K562 (cell line): ENCODE data around the gene KNSTRN. TPM values are rescaled to one million over a fixed set of nuclear protein-coding genes. Genes with fewer than 3 reads are reported as not detected.

Source experiments
- CCAR2 ChIP-seq: fragments of 200-400 bp; formaldehyde crosslinking; IDR thresholded peaks from 2 replicates; pipeline ENCODE4 v1.6.1; 2017; ENCODE audit warnings: mild to moderate bottlenecking, low read depth, low read length
- HMGN3 ChIP-seq: IDR thresholded peaks from 2 replicates; pipeline ENCODE4 v1.6.1; 2011; ENCODE audit warnings: borderline replicate concordance, low read depth, mild to moderate bottlenecking, mixed read lengths, low read length; ENCODE audit not compliant: insufficient read length; ENCODE audit errors: extremely low read depth
- HNRNPH1 ChIP-seq: fragments of 200-400 bp; formaldehyde crosslinking; optimal IDR thresholded peaks from 2 replicates; pipeline ENCODE3; 2017; ENCODE audit warnings: low read depth, mild to moderate bottlenecking, low read length, moderate library complexity
- HSF4 ChIP-seq: fragments of 250-450 bp; sonication (Bioruptor Pico); IDR thresholded peaks from 2 replicates; pipeline ENCODE4 v2.1.2; 2022; ENCODE audit warnings: mild to moderate bottlenecking, moderate library complexity, borderline replicate concordance
- PML ChIP-seq: IDR thresholded peaks from 2 replicates; pipeline ENCODE4 v1.6.1; 2012; ENCODE audit warnings: low read length, inconsistent platforms
- SMARCA5 ChIP-seq: fragments of 450-650 bp; IDR thresholded peaks from 2 replicates; pipeline ENCODE4 v1.6.1; 2016
- ZNF57 ChIP-seq: fragments of 450-650 bp; formaldehyde crosslinking; IDR thresholded peaks from 2 replicates; pipeline ENCODE4 v1.4.0; 2020; ENCODE audit warnings: mild to moderate bottlenecking, moderate library complexity
- ZNF830 ChIP-seq: fragments of 250-450 bp; sonication (Bioruptor Pico); IDR thresholded peaks from 2 replicates; pipeline ENCODE4 v1.5.0; 2021; ENCODE audit warnings: mild to moderate bottlenecking
- polyA plus RNA-seq, 8 experiments: library from polyadenylated mRNA; depleted of rRNA in 4 of 8; stranded (reverse) in 5 of 8; unstranded in 3 of 8; fragments of >200 nt; fragmentation: Nextera tagmentation in 2 of 8; fragmentation: Illumina TruSeq in 1 of 8; extraction: Ambion mirVana in 2 of 8; extraction: Trizol in 1 of 8; gene quantifications; 2 replicates each; pipeline versions ENCODE4 v1.2.1 to v1.2.3, GENCODE V29; 2011 to 2014; ENCODE audit warnings: inconsistent platforms in 1 of 8, missing spikeins in 1 of 8
- total RNA-seq, 7 experiments: library from RNA; depleted of rRNA in 6 of 7; stranded (reverse); fragments of >200 nt in 6 of 7; fragmentation: Illumina TruSeq in 2 of 7; extraction: Trizol in 2 of 7; gene quantifications; 2 replicates each; pipeline versions ENCODE4 v1.2.1 to v1.2.3, GENCODE V29; 2011 to 2021; ENCODE audit warnings: low replicate concordance in 1 of 7
- TF ChIP-seq, protein P1 (sequence below): IDR thresholded peaks from 2 replicates; pipeline ENCODE4 v1.6.1; 2012; ENCODE audit warnings: low read depth, low read length, improper control_type of control experiment, borderline replicate concordance
- TF ChIP-seq, protein P2 (sequence below): sonication (generic); formaldehyde crosslinking; IDR thresholded peaks from 2 replicates; pipeline ENCODE4 v1.8.1; 2022; ENCODE audit warnings: missing genetic modification reagents
- TF ChIP-seq, protein P3 (sequence below): fragments of 200-600 bp; sonication (generic); IDR thresholded peaks from one replicate; pipeline ENCODE4 v1.6.1; 2012; ENCODE audit warnings: mild to moderate bottlenecking, low read depth, low read length, inconsistent platforms

The KNSTRN gene
- total and polyA plus RNA-seq, 9 of the 15 experiments (the other 6 are each of a cell fraction or from before 2014, with no cell fraction given): 48.7 to 88.2 (median 66.3) TPM

DNA sequence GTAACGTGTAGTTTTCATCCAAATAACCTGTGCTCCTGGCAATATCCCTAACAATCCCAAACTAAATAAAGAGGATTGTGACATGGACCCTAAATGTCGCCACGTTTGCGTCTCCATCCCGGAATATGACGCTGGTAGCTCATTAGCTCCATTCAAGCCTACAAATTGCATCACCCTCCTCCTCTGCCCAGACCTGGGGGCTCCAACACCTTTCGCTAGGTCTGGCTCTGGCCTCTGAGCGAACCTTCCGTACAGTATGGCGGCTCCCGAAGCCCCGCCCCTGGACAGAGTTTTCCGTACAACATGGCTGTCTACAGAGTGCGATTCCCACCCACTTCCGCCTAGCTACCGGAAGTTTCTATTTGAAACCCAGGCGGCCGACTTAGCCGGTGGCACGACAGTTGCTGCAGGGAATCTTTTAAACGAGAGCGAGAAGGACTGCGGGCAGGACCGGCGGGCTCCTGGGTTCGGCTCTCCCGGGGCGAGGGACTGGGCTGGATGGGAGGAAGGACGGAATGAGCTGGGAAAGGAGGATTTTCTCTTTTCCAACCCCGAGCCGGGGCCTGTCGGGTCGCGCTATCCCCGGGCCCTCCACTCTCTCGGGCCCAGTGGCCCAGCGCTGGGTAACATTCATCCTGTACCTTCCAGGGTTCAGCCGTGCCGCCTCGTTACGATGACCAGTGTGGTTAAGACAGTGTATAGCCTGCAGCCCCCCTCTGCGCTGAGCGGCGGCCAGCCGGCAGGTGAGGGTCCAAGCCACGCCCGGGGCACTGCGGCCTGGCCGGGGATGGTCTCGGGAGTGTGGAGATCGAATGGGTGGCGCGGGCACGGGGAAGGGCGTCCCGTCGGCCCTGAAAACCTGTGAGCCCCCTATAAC lies at the start of gene KNSTRN (continued):
- TF ChIP-seq, protein P1, sequence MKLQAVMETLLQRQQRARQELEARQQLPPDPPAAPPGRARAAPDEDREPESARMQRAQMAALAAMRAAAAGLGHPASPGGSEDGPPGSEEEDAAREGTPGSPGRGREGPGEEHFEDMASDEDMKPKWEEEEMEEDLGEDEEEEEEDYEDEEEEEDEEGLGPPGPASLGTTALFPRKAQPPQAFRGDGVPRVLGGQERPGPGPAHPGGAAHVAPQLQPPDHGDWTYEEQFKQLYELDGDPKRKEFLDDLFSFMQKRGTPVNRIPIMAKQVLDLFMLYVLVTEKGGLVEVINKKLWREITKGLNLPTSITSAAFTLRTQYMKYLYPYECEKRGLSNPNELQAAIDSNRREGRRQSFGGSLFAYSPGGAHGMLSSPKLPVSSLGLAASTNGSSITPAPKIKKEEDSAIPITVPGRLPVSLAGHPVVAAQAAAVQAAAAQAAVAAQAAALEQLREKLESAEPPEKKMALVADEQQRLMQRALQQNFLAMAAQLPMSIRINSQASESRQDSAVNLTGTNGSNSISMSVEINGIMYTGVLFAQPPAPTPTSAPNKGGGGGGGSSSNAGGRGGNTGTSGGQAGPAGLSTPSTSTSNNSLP: no peak
- TF ChIP-seq HNRNPH1: no peak
- TF ChIP-seq PML: peak; percentile 35; the same call in 1 of the 2 replicates
- no peak for TF ChIP-seq HSF4 (CRISPR knock-in tag)
- TF ChIP-seq, protein P2, sequence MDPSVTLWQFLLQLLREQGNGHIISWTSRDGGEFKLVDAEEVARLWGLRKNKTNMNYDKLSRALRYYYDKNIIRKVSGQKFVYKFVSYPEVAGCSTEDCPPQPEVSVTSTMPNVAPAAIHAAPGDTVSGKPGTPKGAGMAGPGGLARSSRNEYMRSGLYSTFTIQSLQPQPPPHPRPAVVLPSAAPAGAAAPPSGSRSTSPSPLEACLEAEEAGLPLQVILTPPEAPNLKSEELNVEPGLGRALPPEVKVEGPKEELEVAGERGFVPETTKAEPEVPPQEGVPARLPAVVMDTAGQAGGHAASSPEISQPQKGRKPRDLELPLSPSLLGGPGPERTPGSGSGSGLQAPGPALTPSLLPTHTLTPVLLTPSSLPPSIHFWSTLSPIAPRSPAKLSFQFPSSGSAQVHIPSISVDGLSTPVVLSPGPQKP (CRISPR knock-in tag): no peak
- TF ChIP-seq, protein P3, sequence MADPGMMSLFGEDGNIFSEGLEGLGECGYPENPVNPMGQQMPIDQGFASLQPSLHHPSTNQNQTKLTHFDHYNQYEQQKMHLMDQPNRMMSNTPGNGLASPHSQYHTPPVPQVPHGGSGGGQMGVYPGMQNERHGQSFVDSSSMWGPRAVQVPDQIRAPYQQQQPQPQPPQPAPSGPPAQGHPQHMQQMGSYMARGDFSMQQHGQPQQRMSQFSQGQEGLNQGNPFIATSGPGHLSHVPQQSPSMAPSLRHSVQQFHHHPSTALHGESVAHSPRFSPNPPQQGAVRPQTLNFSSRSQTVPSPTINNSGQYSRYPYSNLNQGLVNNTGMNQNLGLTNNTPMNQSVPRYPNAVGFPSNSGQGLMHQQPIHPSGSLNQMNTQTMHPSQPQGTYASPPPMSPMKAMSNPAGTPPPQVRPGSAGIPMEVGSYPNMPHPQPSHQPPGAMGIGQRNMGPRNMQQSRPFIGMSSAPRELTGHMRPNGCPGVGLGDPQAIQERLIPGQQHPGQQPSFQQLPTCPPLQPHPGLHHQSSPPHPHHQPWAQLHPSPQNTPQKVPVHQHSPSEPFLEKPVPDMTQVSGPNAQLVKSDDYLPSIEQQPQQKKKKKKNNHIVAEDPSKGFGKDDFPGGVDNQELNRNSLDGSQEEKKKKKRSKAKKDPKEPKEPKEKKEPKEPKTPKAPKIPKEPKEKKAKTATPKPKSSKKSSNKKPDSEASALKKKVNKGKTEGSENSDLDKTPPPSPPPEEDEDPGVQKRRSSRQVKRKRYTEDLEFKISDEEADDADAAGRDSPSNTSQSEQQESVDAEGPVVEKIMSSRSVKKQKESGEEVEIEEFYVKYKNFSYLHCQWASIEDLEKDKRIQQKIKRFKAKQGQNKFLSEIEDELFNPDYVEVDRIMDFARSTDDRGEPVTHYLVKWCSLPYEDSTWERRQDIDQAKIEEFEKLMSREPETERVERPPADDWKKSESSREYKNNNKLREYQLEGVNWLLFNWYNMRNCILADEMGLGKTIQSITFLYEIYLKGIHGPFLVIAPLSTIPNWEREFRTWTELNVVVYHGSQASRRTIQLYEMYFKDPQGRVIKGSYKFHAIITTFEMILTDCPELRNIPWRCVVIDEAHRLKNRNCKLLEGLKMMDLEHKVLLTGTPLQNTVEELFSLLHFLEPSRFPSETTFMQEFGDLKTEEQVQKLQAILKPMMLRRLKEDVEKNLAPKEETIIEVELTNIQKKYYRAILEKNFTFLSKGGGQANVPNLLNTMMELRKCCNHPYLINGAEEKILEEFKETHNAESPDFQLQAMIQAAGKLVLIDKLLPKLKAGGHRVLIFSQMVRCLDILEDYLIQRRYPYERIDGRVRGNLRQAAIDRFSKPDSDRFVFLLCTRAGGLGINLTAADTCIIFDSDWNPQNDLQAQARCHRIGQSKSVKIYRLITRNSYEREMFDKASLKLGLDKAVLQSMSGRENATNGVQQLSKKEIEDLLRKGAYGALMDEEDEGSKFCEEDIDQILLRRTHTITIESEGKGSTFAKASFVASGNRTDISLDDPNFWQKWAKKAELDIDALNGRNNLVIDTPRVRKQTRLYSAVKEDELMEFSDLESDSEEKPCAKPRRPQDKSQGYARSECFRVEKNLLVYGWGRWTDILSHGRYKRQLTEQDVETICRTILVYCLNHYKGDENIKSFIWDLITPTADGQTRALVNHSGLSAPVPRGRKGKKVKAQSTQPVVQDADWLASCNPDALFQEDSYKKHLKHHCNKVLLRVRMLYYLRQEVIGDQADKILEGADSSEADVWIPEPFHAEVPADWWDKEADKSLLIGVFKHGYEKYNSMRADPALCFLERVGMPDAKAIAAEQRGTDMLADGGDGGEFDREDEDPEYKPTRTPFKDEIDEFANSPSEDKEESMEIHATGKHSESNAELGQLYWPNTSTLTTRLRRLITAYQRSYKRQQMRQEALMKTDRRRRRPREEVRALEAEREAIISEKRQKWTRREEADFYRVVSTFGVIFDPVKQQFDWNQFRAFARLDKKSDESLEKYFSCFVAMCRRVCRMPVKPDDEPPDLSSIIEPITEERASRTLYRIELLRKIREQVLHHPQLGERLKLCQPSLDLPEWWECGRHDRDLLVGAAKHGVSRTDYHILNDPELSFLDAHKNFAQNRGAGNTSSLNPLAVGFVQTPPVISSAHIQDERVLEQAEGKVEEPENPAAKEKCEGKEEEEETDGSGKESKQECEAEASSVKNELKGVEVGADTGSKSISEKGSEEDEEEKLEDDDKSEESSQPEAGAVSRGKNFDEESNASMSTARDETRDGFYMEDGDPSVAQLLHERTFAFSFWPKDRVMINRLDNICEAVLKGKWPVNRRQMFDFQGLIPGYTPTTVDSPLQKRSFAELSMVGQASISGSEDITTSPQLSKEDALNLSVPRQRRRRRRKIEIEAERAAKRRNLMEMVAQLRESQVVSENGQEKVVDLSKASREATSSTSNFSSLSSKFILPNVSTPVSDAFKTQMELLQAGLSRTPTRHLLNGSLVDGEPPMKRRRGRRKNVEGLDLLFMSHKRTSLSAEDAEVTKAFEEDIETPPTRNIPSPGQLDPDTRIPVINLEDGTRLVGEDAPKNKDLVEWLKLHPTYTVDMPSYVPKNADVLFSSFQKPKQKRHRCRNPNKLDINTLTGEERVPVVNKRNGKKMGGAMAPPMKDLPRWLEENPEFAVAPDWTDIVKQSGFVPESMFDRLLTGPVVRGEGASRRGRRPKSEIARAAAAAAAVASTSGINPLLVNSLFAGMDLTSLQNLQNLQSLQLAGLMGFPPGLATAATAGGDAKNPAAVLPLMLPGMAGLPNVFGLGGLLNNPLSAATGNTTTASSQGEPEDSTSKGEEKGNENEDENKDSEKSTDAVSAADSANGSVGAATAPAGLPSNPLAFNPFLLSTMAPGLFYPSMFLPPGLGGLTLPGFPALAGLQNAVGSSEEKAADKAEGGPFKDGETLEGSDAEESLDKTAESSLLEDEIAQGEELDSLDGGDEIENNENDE: no peak
- TF ChIP-seq ZNF57: no peak
- TF ChIP-seq ZNF830 (CRISPR knock-in tag): no peak
- TF ChIP-seq HMGN3: no peak
- no peak for TF ChIP-seq CCAR2
- no peak for TF ChIP-seq SMARCA5
